Esophagus squamous epithelium (tissue), 5 donors: ENCODE data around the gene SLC25A42. TPM values are rescaled to one million over a fixed set of nuclear protein-coding genes. Genes with fewer than 3 reads are reported as not detected.
A peak's percentile ranks its signal among the peaks of the same experiment; 100 is the strongest.

Source experiments
- DNase-seq: peaks from one replicate; lab custom pipeline; 2025; lab: John Stamatoyannopoulos, UW
- H3K27ac ChIP-seq, 4 donors: fragments of 200-600 bp; sonication (generic); one replicate each; pipeline ENCODE4 v1.5.1; 2016 to 2019; ENCODE audit warnings: mild to moderate bottlenecking in 1 of 4
- H3K27me3 ChIP-seq, 4 donors: fragments of 200-600 bp; sonication (generic); 1 replicate in 3 of 4; 2 replicates in 1 of 4; pipeline versions ENCODE4 v1.5.1 to v1.6.0; 2017 to 2021; ENCODE audit warnings: antibody characterized with exemption in 1 of 4
- H3K36me3 ChIP-seq, 3 donors: fragments of 200-600 bp; sonication (generic); one replicate each; pipeline ENCODE4 v1.5.1; 2016 to 2019
- H3K4me1 ChIP-seq, 3 donors: fragments of 200-600 bp; sonication (generic); one replicate each; pipeline ENCODE4 v1.5.1; 2017 to 2019
- H3K4me3 ChIP-seq, 4 donors: fragments of 200-600 bp; sonication (generic); 1 replicate in 3 of 4; 2 replicates in 1 of 4; pipeline ENCODE4 v1.5.1; 2016 to 2019; ENCODE audit warnings: mild to moderate bottlenecking in 2 of 4, moderate library complexity in 1 of 4
- H3K9me3 ChIP-seq, 3 donors: fragments of 200-600 bp; sonication (generic); one replicate each; pipeline ENCODE4 v1.5.1; 2016 to 2019
- CTCF ChIP-seq, 6 experiments: fragments of 450-650 bp in 4 of 6; fragments of 200-600 bp in 2 of 6; sonication (generic) in 2 of 6; IDR thresholded peaks; one replicate each; pipeline ENCODE4 v1.5.1; 2016 to 2019; ENCODE audit warnings: antibody characterized with exemption in 6 of 6, mild to moderate bottlenecking in 4 of 6, moderate library complexity in 4 of 6
- POLR2A ChIP-seq, 4 donors: fragments of 450-650 bp; IDR thresholded peaks; one replicate each; pipeline ENCODE4 v1.6.1; 2017; ENCODE audit warnings: antibody characterized with exemption in 4 of 4, mild to moderate bottlenecking in 4 of 4, moderate library complexity in 3 of 4
- WGBS, 2 donors: methylation state at CpG; one replicate each; pipeline ENCODE4 v1.1.5; 2018; 5-methylcytosine and 5-hydroxymethylcytosine counted together
- intact Hi-C: fragments of 100-400 bp; cut with DNase I; formaldehyde crosslinking; loops from one replicate; pipeline ENCODE4 v1.15.0; 2022
- total RNA-seq, 4 donors: library from RNA; depleted of rRNA; stranded (reverse); fragments of >200 nt; gene quantifications; one replicate each; pipeline ENCODE4 v1.1.0, GENCODE V29; 2016
- donor health status: DM: yes; HTN: yes; CAD: no.

The SLC25A42 gene
- total RNA-seq, 4 donors from 2014 or later, result 1.7 to 3.8 (median 3.3) TPM

GRCh38 chr19:19138109-19138981, 74.6 kb downstream of the SLC25A42 start, which contains the start of gene TMEM161A:
TSS of gene TMEM161A (minus strand) at chr19:19138478. CDS start at chr19:19138428, 50 bp downstream.
- TF ChIP-seq POLR2A (IDR thresholded peaks at IDR 0.05) (peak in 2 of 4 donors; percentile 32 to 42), CTCF (IDR thresholded peaks at IDR 0.05) (no peak)
- no peaks in the 10 kb centered on the region for H3K27me3 ChIP-seq
- peak; percentile 88 for DNase-seq
- intact Hi-C loops, result no loop called here
- H3K36me3 ChIP-seq, result peaks cover 0 to 4% (median 0%) of the 10 kb centered on the region in 3 donors
- H3K4me1 ChIP-seq, result peaks cover 9 to 20% (median 12%) of the 10 kb centered on the region in 3 donors
- peak within 1 kb of the TSS; percentile 72 to 87 (median 80) for H3K4me3 ChIP-seq
- WGBS, 2 donors, result 6% methylated on average over 19 of the region's 42 CpGs
- H3K9me3 ChIP-seq, result no peaks in the 10 kb centered on the region
- peak within 1 kb of the TSS; percentile 66 to 85 (median 84) for H3K27ac ChIP-seq

- intact Hi-C loops, result no loop called here
- WGBS, 2 donors, result 33 to 100% methylated on average over 2 to 3 of the region's 5 CpGs
Measured at GRCh38 chr19:19139876-19140229, 76.1 kb downstream of the SLC25A42 start.

DNA sequence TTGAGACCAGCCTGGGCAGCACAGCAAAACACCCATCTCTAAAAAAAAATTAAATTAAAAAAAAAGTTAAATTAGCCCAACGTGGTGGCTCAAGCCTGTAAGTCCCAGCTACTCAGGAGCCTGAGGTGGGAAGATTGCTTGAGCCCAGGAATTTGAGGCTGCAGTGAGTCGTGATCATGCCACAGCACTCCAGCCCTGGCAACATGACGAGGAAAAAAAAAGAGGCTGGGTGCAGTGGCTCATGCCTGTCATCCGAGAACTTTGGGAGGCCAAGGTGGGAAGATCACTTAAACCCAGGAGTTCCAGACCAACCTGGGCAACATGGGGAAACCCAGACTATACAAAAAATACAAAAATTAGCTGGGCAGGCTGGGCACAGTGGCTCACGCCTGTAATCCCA, 76.7 kb downstream of the SLC25A42 start:
- no peaks in the 10 kb centered on the region for H3K36me3 ChIP-seq
- H3K4me3 ChIP-seq, result no peak overlapping the region
- H3K4me1 ChIP-seq, result peaks cover 9 to 21% (median 12%) of the 10 kb centered on the region in 3 donors
- DNase-seq, result no peak
- no peak for TF ChIP-seq POLR2A (IDR thresholded peaks at IDR 0.05)
- TF ChIP-seq CTCF (IDR thresholded peaks at IDR 0.05), result no peak
- intact Hi-C loops, result no loop called here
- H3K27me3 ChIP-seq, result no peaks in the 10 kb centered on the region
- 48 to 52% methylated on average over 5 of the region's 5 CpGs for WGBS, 2 donors
- H3K27ac ChIP-seq, result no peak overlapping the region
- H3K9me3 ChIP-seq, result no peaks in the 10 kb centered on the region

More at GRCh38 chr19:19139876-19140229, 76.1 kb downstream of the SLC25A42 start:
- H3K36me3 ChIP-seq, result no peaks in the 10 kb centered on the region
- H3K27me3 ChIP-seq, result no peaks in the 10 kb centered on the region
- TF ChIP-seq CTCF (IDR thresholded peaks at IDR 0.05), result no peak
- TF ChIP-seq POLR2A (IDR thresholded peaks at IDR 0.05), result no peak
- H3K9me3 ChIP-seq, result no peaks in the 10 kb centered on the region
- no peak overlapping the region for H3K4me3 ChIP-seq
- H3K4me1 ChIP-seq, result peaks cover 9 to 20% (median 12%) of the 10 kb centered on the region in 3 donors
- DNase-seq, result no peak
- no peak overlapping the region for H3K27ac ChIP-seq

- Histone ChIP-seq H3K27me3 (no peaks in the 10 kb centered on the region), H3K4me1 (peaks cover 6 to 24% (median 7%) of the 10 kb centered on the region in 3 donors), H3K9me3 (no peaks in the 10 kb centered on the region), H3K4me3 (no peak overlapping the region), H3K36me3 (peaks cover 0 to 11% (median 3%) of the 10 kb centered on the region in 3 donors), H3K27ac (no peak overlapping the region)
- whole genome bisulfite sequencing, 2 donors, result 81 to 83% methylated on average over 12 of the region's 12 CpGs
- TF ChIP-seq CTCF (IDR thresholded peaks at IDR 0.05), result no peak
- no peak for TF ChIP-seq POLR2A (IDR thresholded peaks at IDR 0.05)
- intact Hi-C loops, result no loop called here
- no peak for DNase-seq
Measured at GRCh38 chr19:19142347-19142746, 78.6 kb downstream of the SLC25A42 start.

DNA sequence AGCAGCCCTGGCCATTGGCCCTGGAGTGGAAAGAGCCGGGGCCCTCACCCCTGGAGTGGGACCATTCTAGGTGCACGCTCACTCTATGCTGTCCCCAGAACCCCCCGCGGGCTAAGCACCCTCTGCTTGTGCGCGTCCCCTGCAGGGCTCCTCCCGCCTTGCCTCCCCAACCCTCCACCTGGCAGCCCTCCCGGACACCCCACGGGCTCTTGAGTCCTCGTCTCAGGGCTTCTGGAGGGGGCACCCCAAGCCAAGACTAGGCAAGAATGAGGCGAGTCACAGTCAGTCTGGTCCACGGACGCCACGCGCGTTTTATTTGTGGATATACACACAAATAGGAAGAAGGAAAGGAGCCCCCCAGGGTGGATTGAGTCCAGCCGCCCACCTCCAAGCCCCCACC, 81.5 kb downstream of the SLC25A42 start:
- Histone ChIP-seq H3K9me3 (no peaks in the 10 kb centered on the region), H3K36me3 (peaks cover 0 to 35% (median 3%) of the 10 kb centered on the region in 3 donors), H3K4me1 (peaks cover 0 to 10% (median 0%) of the 10 kb centered on the region in 3 donors), H3K4me3 (no peak overlapping the region), H3K27me3 (no peaks in the 10 kb centered on the region), H3K27ac (no peak overlapping the region)
- DNase-seq, result no peak
- TF ChIP-seq CTCF (IDR thresholded peaks at IDR 0.05) (no peak), POLR2A (IDR thresholded peaks at IDR 0.05) (no peak)
- intact Hi-C loops, result no loop called here
- 64 to 70% methylated on average over 4 to 5 of the region's 17 CpGs for WGBS, 2 donors
